Type B pancreatic cell (in vitro differentiated cells): ENCODE results near the gene SELE. TPM values are rescaled to one million over a fixed set of nuclear protein-coding genes. Genes with fewer than 3 reads are reported as not detected.
A peak's percentile ranks its signal among the peaks of the same experiment; 100 is the strongest.

Experiments used
- DNase-seq: peaks from one replicate; pipeline ENCODE4 v3.0.0; 2021; ENCODE audit warnings: mixed read lengths; ENCODE audit not compliant: unreplicated experiment; ENCODE audit errors: extremely low spot score
- H3K27ac Mint-ChIP-seq: 2 replicates; pipeline ENCODE4 v1.8.0; 2021; ENCODE audit warnings: mild to moderate bottlenecking, mixed read lengths
- H3K27me3 Mint-ChIP-seq: 2 replicates; pipeline ENCODE4 v1.8.0; 2021; ENCODE audit warnings: mixed read lengths
- H3K36me3 Mint-ChIP-seq: 2 replicates; pipeline ENCODE4 v1.8.0; 2021; ENCODE audit warnings: mixed read lengths
- H3K4me1 Mint-ChIP-seq: one replicate; pipeline ENCODE4 v1.8.0; 2021; ENCODE audit warnings: mixed read lengths; ENCODE audit not compliant: unreplicated experiment
- H3K4me3 Mint-ChIP-seq: 2 replicates; pipeline ENCODE4 v1.8.0; 2021; ENCODE audit warnings: mild to moderate bottlenecking, mixed read lengths
- H3K9me3 Mint-ChIP-seq: 2 replicates; pipeline ENCODE4 v1.8.0; 2021; ENCODE audit warnings: mixed read lengths
- CTCF ChIP-seq: fragments of 200-600 bp; sonication (generic); conservative IDR thresholded peaks from 2 replicates; pipeline ENCODE4 v1.5.0; 2021; ENCODE audit warnings: antibody characterized with exemption, mild to moderate bottlenecking
- long read RNA-seq: library from polyadenylated mRNA; unstranded; transcript quantifications from one replicate; pipeline ENCODE4 v2.0.0, GENCODE V29; 2020
- total RNA-seq: library from RNA; stranded (reverse); gene quantifications from 2 replicates; pipeline ENCODE4 v1.2.1, GENCODE V29; 2021; ENCODE audit warnings: low replicate concordance

The SELE gene
- 0.12 TPM in 1 of 2 replicates, not detected in the other for total RNA-seq
- long read RNA-seq = 0 reads

- Mint-ChIP-seq H3K36me3 (no peaks in the 10 kb centered on the region), H3K4me3 (no peak within 1 kb of the TSS), H3K4me1 (no peaks in the 10 kb centered on the region), H3K27ac (no peak within 1 kb of the TSS), H3K9me3 (no peaks in the 10 kb centered on the region), H3K27me3 (peaks cover 7% of the 10 kb centered on the region)
- no peak for DNase-seq
- TF ChIP-seq CTCF = no peak
Observed at GRCh38 chr1:169733924-169734323, at the start of gene SELE. TSS of gene SELE (minus strand) at chr1:169734079. CDS start at chr1:169733612, 467 bp downstream.

- H3K36me3 Mint-ChIP-seq = no peaks in the 10 kb centered on the region
- no peak for DNase-seq
- TF ChIP-seq CTCF = no peak
- peaks cover 16% of the 10 kb centered on the region for H3K4me1 Mint-ChIP-seq
- H3K27me3 Mint-ChIP-seq = peaks cover 7% of the 10 kb centered on the region
- peaks cover 4% of the 10 kb centered on the region for H3K9me3 Mint-ChIP-seq
- no peak overlapping the region for H3K4me3 Mint-ChIP-seq
- peak overlapping the region; percentile 90 for H3K27ac Mint-ChIP-seq
Observed at GRCh38 chr1:169782596-169782995, 48.7 kb upstream of the SELE start.

GRCh38 chr1:169779970-169780369, 46.1 kb upstream of the SELE start:
- Mint-ChIP-seq H3K4me1 (peaks cover 22% of the 10 kb centered on the region), H3K27ac (peak overlapping the region; percentile 90)
- no peak for TF ChIP-seq CTCF

GRCh38 chr1:169779150-169779549, 45.3 kb upstream of the SELE start:
- no peak overlapping the region for H3K4me3 Mint-ChIP-seq
- peaks cover 22% of the 10 kb centered on the region for H3K4me1 Mint-ChIP-seq
- TF ChIP-seq CTCF = no peak
- H3K27me3 Mint-ChIP-seq = no peaks in the 10 kb centered on the region
- H3K9me3 Mint-ChIP-seq = peaks cover 9% of the 10 kb centered on the region
- no peaks in the 10 kb centered on the region for H3K36me3 Mint-ChIP-seq
- no peak for DNase-seq
- peak overlapping the region; percentile 90 for H3K27ac Mint-ChIP-seq

More at GRCh38 chr1:169779970-169780369, 46.1 kb upstream of the SELE start:
- Mint-ChIP-seq H3K4me3 (no peak overlapping the region), H3K27me3 (peaks cover 3% of the 10 kb centered on the region), H3K36me3 (no peaks in the 10 kb centered on the region), H3K9me3 (peaks cover 9% of the 10 kb centered on the region)
- DNase-seq = no peak

GRCh38 chr1:169776440-169776839, 42.6 kb upstream of the SELE start:
- no peak for TF ChIP-seq CTCF
- H3K36me3 Mint-ChIP-seq = no peaks in the 10 kb centered on the region
- H3K9me3 Mint-ChIP-seq = peaks cover 5% of the 10 kb centered on the region
- H3K27ac Mint-ChIP-seq = no peak overlapping the region
- peaks cover 17% of the 10 kb centered on the region for H3K4me1 Mint-ChIP-seq
- H3K27me3 Mint-ChIP-seq = no peaks in the 10 kb centered on the region
- no peak overlapping the region for H3K4me3 Mint-ChIP-seq
- DNase-seq = no peak

- H3K27ac Mint-ChIP-seq = no peak overlapping the region
- DNase-seq = no peak
- no peaks in the 10 kb centered on the region for H3K36me3 Mint-ChIP-seq
- H3K27me3 Mint-ChIP-seq = no peaks in the 10 kb centered on the region
- no peak for TF ChIP-seq CTCF
- no peaks in the 10 kb centered on the region for H3K4me1 Mint-ChIP-seq
- H3K9me3 Mint-ChIP-seq = no peaks in the 10 kb centered on the region
- H3K4me3 Mint-ChIP-seq = no peak overlapping the region
Observed at GRCh38 chr1:169768161-169768560, 34.3 kb upstream of the SELE start.
